Transverse colon (tissue), 3 donors: Measurements from ENCODE around the gene RPS23.

Experiments used
- EP300 ChIP-seq: sonication (generic); formaldehyde crosslinking; IDR thresholded peaks from one replicate; pipeline ENCODE4 v1.6.1; 2017; ENCODE audit warnings: antibody characterized with exemption, low read depth
- POLR2AphosphoS5 ChIP-seq, 3 donors: sonication (generic); formaldehyde crosslinking; IDR thresholded peaks; one replicate each; pipeline ENCODE4 v1.6.1; 2016; ENCODE audit warnings: antibody characterized with exemption in 3 of 3

- TF ChIP-seq EP300: no peak
- TF ChIP-seq POLR2AphosphoS5 (IDR thresholded peaks at IDR 0.05): no peak
Measured at GRCh38 chr5:82301190-82301589, 23.0 kb upstream of the RPS23 start.
